Measurements from ENCODE around the gene MST1. TPM values are rescaled to one million over a fixed set of nuclear protein-coding genes. Genes with fewer than 3 reads are reported as not detected.
"Not testable (repeated sequence)": the region's sequence is repeated elsewhere in the genome, so short reads cannot be mapped to it uniquely, and the experiment has no call there.

The MST1 gene
- total and polyA plus RNA-seq, 2 of the 8 experiments (the other 6 are each of a cell fraction or from before 2014, with no cell fraction given), result 6.2 to 9.5 TPM

- TF ChIP-seq EZH2 (IDR thresholded peaks at IDR 0.05; ENCODE audit: low read depth, low read length, severe bottlenecking) (no peak), RBBP5 (IDR thresholded peaks at IDR 0.05; ENCODE audit: borderline replicate concordance, low read depth, low read length) (no peak), POU5F1 (IDR thresholded peaks at IDR 0.05; ENCODE audit: low read depth, low read length) (no peak), TBP (IDR thresholded peaks at IDR 0.05; ENCODE audit: low read depth, low read length) (no peak), CHD2 (IDR thresholded peaks at IDR 0.05; ENCODE audit: low read length) (no peak)
Measured at GRCh38 chr3:49699281-49699979, 10.2 kb upstream of the MST1 start (continued).

- CTCF ChIA-PET (ENCODE audit: partially characterized antibody), result interaction anchor here (0.7 kb wide), 1 partner anchor 16 kb away, joined by 3 read pairs; no protein-coding TSS in a partner anchor
Measured at GRCh38 chr3:49695350-49696015, 6.2 kb upstream of the MST1 start.

More at GRCh38 chr3:49695350-49696015, 6.2 kb upstream of the MST1 start:
- H2BK120ac ChIP-seq (replicated peaks; ENCODE audit: low read depth, low read length); H3K27me3 ChIP-seq (replicated peaks in 1 of 4; ENCODE audit: control insufficient read depth in 3 of 4, extremely low read depth in 1 of 4, insufficient read depth in 3 of 4, low read length in 3 of 4); H4K5ac ChIP-seq (ENCODE audit: insufficient read length, low read depth, low read length); H3K36me3 ChIP-seq (ENCODE audit: control insufficient read depth in 2 of 4, insufficient read depth in 4 of 4, low read length in 3 of 4); H2BK5ac ChIP-seq (ENCODE audit: low read depth, low read length); DNase-seq (ENCODE audit: low read depth in 1 of 2, low spot score in 2 of 2); H3K9me3 ChIP-seq (ENCODE audit: insufficient read depth in 2 of 2, low read depth in 1 of 2, low read length in 1 of 2); H2BK20ac ChIP-seq (ENCODE audit: low read length); H3K4me2 ChIP-seq (ENCODE audit: insufficient read depth in 1 of 2, low read depth in 2 of 2, low read length in 2 of 2); H3K27ac ChIP-seq (ENCODE audit: low read depth, low read length); H3K4me1 ChIP-seq (replicated peaks in 1 of 4; ENCODE audit: control insufficient read depth in 3 of 4, insufficient read depth in 4 of 4, low read length in 3 of 4); H3K56ac ChIP-seq (replicated peaks; ENCODE audit: insufficient read length, low read depth, low read length); H4K91ac ChIP-seq (replicated peaks; ENCODE audit: insufficient read length, low read length); H3K79me1 ChIP-seq (ENCODE audit: low read depth, low read length); H3K18ac ChIP-seq (ENCODE audit: extremely low read depth, low read length); FAIRE-seq; H3K23ac ChIP-seq (ENCODE audit: insufficient read length); H2BK12ac ChIP-seq (ENCODE audit: low read depth, low read length); H2AFZ ChIP-seq (ENCODE audit: low read length); H2AK5ac ChIP-seq (ENCODE audit: low read depth, low read length); H3K14ac ChIP-seq (ENCODE audit: insufficient read length); H3K9ac ChIP-seq (replicated peaks in 1 of 4; ENCODE audit: extremely low read depth in 1 of 4, low read depth in 3 of 4, low read length in 3 of 4); H3K79me2 ChIP-seq (ENCODE audit: control insufficient read depth in 1 of 2, insufficient read depth in 2 of 2, low read length in 2 of 2); H4K8ac ChIP-seq (ENCODE audit: extremely low read depth, insufficient read depth, low read length); H3K4ac ChIP-seq (replicated peaks; ENCODE audit: insufficient read length, low read depth, low read length); H4K20me1 ChIP-seq (replicated peaks in 1 of 2; ENCODE audit: control insufficient read depth in 1 of 2, insufficient read depth in 2 of 2, low read length in 2 of 2); H3K23me2 ChIP-seq (ENCODE audit: low read depth, low read length); H3K4me3 ChIP-seq (ENCODE audit: extremely low read depth in 1 of 4, insufficient read depth in 2 of 4, low read depth in 3 of 4, low read length in 4 of 4); H2BK15ac ChIP-seq (ENCODE audit: low read length); POLR2A ChIA-PET (ENCODE audit: partially characterized antibody): not testable (repeated sequence)
- WGBS, 2 experiments (ENCODE audit: extremely low coverage in 1 of 2, insufficient coverage in 1 of 2, insufficient read length in 1 of 2, insufficient replicate concordance in 2 of 2, low coverage in 1 of 2, low lambda C conversion rate in 2 of 2, missing lambda C conversion rate in 1 of 2), result 83% methylated on average over 2 of the region's 4 CpGs; no CpG with 5 or more reads in 1 of the 2 experiments
